K562 (cell line): ENCODE measurements around the gene TYW1.
"Not testable (repeated sequence)": the region's sequence is repeated elsewhere in the genome, so short reads cannot be mapped to it uniquely, and the experiment has no call there.

Experiments used
- CTCF ChIP-seq, 3 experiments: IDR thresholded peaks in 2 of 3; conservative IDR thresholded peaks in 1 of 3; 2 replicates each; pipeline ENCODE4 v1.5.1; 2011 to 2012; ENCODE audit warnings: low read length in 3 of 3, mild to moderate bottlenecking in 3 of 3, control low read depth in 2 of 3, improper control_type of control experiment in 1 of 3, inconsistent platforms in 1 of 3, low read depth in 1 of 3, mixed read lengths in 1 of 3, moderate library complexity in 1 of 3; ENCODE audit not compliant: insufficient read depth in 2 of 3
- EGR1 ChIP-seq: fragments of 450-650 bp; conservative IDR thresholded peaks from 2 replicates; pipeline ENCODE4 v1.6.1; 2017; ENCODE audit warnings: mild to moderate bottlenecking
- FOXK2 ChIP-seq, 2 experiments: fragments of 450-650 bp; IDR thresholded peaks in 1 of 2; conservative IDR thresholded peaks in 1 of 2; 2 replicates each; pipeline ENCODE4 v1.6.1; 2016; ENCODE audit warnings: low read depth in 2 of 2, mild to moderate bottlenecking in 1 of 2
- GABPB2 ChIP-seq: fragments of 250-450 bp; sonication (Bioruptor Pico); conservative IDR thresholded peaks from 2 replicates; pipeline ENCODE4 v1.5.1; 2021; ENCODE audit warnings: mild to moderate bottlenecking
- GTF2F1 ChIP-seq: IDR thresholded peaks from 2 replicates; pipeline ENCODE4 v1.6.1; 2011; ENCODE audit warnings: low read depth, low read length, improper control_type of control experiment
- KAT2B ChIP-seq: IDR thresholded peaks from one replicate; pipeline ENCODE4 v1.6.1; 2012; ENCODE audit warnings: low read depth, mild to moderate bottlenecking, control low read depth, inconsistent platforms, low read length, moderate library complexity
- PHF20 ChIP-seq: fragments of 450-650 bp; IDR thresholded peaks from 2 replicates; pipeline ENCODE4 v1.6.1; 2018; ENCODE audit not compliant: partially characterized antibody
- SFPQ ChIP-seq: fragments of 200-400 bp; formaldehyde crosslinking; IDR thresholded peaks from 2 replicates; pipeline ENCODE4 v1.6.1; 2017; ENCODE audit warnings: mild to moderate bottlenecking, low read depth, low read length, moderate library complexity
- YY1 ChIP-seq, 3 experiments: IDR thresholded peaks; 2 replicates each; pipeline ENCODE4 v1.6.1; 2011; ENCODE audit warnings: low read length in 2 of 3, mild to moderate bottlenecking in 2 of 3, moderate library complexity in 2 of 3, borderline replicate concordance in 1 of 3, control low read depth in 1 of 3, low read depth in 1 of 3; ENCODE audit not compliant: insufficient read depth in 3 of 3, insufficient replicate concordance in 2 of 3, control insufficient read depth in 1 of 3, insufficient read length in 1 of 3; ENCODE audit errors: extremely low read depth in 1 of 3
- ZBTB33 ChIP-seq: sonication (generic); formaldehyde crosslinking; IDR thresholded peaks from 2 replicates; pipeline ENCODE4 v1.8.1; 2023; ENCODE audit warnings: mild to moderate bottlenecking, missing genetic modification reagents
- ZNF354B ChIP-seq: fragments of 250-450 bp; sonication (Bioruptor Pico); IDR thresholded peaks from 2 replicates; pipeline ENCODE4 v1.4.0; 2020
- TF ChIP-seq, protein P1 (sequence below): fragments of 250-450 bp; sonication (Bioruptor Pico); IDR thresholded peaks from 2 replicates; pipeline ENCODE4 v1.4.0; 2020
- TF ChIP-seq, protein P2 (sequence below): sonication (generic); formaldehyde crosslinking; IDR thresholded peaks from 2 replicates; pipeline ENCODE4 v1.8.1; 2023; ENCODE audit warnings: missing genetic modification reagents, mild to moderate bottlenecking, borderline replicate concordance

- TF ChIP-seq FOXK2 (conservative IDR thresholded peaks at IDR 0.05 in 1 of 2, IDR thresholded peaks at IDR 0.05 in 1 of 2; ENCODE audit: low read depth in 2 of 2); SFPQ; GTF2F1; ZNF354B; CTCF (IDR thresholded peaks at IDR 0.05 in 2 of 3, conservative IDR thresholded peaks at IDR 0.05 in 1 of 3; ENCODE audit: insufficient read depth in 2 of 3, low read depth in 1 of 3, low read length in 3 of 3); PHF20; ZBTB33 (CRISPR knock-in tag); EGR1; KAT2B; YY1 (IDR thresholded peaks at IDR 0.05; ENCODE audit: borderline replicate concordance in 1 of 3, control insufficient read depth in 1 of 3, extremely low read depth in 1 of 3, insufficient read depth in 3 of 3, insufficient read length in 1 of 3, insufficient replicate concordance in 2 of 3, low read depth in 1 of 3, low read length in 2 of 3); GABPB2 (CRISPR knock-in tag): not testable (repeated sequence)
- TF ChIP-seq, protein P1, sequence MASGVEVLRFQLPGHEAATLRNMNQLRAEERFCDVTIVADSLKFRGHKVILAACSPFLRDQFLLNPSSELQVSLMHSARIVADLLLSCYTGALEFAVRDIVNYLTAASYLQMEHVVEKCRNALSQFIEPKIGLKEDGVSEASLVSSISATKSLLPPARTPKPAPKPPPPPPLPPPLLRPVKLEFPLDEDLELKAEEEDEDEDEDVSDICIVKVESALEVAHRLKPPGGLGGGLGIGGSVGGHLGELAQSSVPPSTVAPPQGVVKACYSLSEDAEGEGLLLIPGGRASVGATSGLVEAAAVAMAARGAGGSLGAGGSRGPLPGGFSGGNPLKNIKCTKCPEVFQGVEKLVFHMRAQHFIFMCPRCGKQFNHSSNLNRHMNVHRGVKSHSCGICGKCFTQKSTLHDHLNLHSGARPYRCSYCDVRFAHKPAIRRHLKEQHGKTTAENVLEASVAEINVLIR (CRISPR knock-in tag), result not testable (repeated sequence)
- TF ChIP-seq, protein P2, sequence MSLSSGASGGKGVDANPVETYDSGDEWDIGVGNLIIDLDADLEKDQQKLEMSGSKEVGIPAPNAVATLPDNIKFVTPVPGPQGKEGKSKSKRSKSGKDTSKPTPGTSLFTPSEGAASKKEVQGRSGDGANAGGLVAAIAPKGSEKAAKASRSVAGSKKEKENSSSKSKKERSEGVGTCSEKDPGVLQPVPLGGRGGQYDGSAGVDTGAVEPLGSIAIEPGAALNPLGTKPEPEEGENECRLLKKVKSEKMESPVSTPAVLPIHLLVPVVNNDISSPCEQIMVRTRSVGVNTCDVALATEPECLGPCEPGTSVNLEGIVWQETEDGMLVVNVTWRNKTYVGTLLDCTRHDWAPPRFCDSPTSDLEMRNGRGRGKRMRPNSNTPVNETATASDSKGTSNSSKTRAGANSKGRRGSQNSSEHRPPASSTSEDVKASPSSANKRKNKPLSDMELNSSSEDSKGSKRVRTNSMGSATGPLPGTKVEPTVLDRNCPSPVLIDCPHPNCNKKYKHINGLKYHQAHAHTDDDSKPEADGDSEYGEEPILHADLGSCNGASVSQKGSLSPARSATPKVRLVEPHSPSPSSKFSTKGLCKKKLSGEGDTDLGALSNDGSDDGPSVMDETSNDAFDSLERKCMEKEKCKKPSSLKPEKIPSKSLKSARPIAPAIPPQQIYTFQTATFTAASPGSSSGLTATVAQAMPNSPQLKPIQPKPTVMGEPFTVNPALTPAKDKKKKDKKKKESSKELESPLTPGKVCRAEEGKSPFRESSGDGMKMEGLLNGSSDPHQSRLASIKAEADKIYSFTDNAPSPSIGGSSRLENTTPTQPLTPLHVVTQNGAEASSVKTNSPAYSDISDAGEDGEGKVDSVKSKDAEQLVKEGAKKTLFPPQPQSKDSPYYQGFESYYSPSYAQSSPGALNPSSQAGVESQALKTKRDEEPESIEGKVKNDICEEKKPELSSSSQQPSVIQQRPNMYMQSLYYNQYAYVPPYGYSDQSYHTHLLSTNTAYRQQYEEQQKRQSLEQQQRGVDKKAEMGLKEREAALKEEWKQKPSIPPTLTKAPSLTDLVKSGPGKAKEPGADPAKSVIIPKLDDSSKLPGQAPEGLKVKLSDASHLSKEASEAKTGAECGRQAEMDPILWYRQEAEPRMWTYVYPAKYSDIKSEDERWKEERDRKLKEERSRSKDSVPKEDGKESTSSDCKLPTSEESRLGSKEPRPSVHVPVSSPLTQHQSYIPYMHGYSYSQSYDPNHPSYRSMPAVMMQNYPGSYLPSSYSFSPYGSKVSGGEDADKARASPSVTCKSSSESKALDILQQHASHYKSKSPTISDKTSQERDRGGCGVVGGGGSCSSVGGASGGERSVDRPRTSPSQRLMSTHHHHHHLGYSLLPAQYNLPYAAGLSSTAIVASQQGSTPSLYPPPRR, result not testable (repeated sequence)
These were observed 230.3 kb downstream of the TYW1 start for GRCh38 chr7:67226967-67227366.
